HG03060 (cell line): ENCODE data around the gene RANBP9.

Source experiments
- ATAC-seq: cut with Tn5 transposase; IDR thresholded peaks from one replicate; pipeline ENCODE4 v1.9.1; 2021; ENCODE audit warnings: low read depth, moderate number of reproducible peaks; ENCODE audit not compliant: unreplicated experiment

Gene RANBP9

DNA sequence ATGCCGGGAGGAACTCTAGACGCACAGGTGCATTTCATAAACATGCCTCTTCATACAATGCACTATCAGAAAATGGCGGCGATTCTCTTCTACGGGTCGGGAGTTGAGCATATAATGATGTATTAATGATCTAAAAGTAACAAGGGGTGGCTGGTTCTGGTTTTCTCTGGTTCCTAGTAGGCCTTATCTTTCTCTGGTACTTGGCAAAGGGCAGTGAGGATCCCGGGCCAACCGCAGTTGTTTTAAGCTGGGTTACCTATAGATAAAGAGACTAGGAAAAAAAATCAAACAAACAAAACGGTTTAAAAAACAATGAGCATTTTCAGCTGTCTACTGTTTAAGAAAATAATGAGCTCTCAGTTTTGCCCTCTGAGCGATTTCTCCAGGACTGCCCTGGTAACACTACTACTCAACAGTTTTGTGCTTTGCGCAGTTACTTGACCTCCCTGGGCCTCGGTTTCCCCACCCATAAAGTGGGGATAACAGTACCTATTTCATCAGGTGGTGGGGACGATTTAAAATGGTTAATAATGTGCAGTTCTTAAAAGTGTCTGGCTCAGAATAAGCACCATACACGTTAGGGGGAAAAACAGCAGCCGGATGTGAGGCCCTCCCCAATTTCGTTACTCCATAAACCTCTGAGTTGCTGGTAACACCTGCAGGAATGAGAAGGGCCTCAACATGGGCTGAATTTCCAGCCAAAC is 138.5 kb downstream of the RANBP9 start:
- ATAC-seq: no peak

DNA sequence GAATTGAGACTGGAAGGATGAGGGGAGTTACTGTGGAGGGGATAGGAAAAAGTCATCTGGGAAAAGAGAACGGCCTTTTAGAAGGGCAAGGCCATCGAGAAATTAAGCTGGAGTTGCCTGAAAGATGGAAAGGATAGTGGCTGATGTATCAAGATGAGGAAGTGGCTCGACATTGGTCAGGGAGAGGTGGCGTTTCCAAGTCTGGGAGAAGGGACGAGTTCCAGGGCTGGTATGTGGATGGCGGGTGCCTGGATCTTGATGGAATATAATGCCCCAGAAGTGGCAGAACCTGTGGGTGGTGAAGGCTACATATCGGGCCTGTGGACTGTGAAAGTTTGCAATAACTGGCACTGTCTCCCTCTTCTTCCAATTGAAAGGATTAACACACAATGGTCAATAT is 139.4 kb downstream of the RANBP9 start:
- no peak for ATAC-seq
